HepG2 (cell line): Measurements from ENCODE around the gene CDK5RAP2.

ENCODE experiments used
- ADNP ChIP-seq: sonication (generic); formaldehyde crosslinking; IDR thresholded peaks from 2 replicates; pipeline ENCODE4 v1.4.0; 2020; ENCODE audit warnings: missing genetic modification reagents
- GTF2F1 ChIP-seq: fragments of 150-350 bp; IDR thresholded peaks from 2 replicates; pipeline ENCODE4 v1.6.1; 2014; ENCODE audit warnings: low read length
- KLF15 ChIP-seq: sonication (generic); formaldehyde crosslinking; IDR thresholded peaks from 2 replicates; pipeline ENCODE4 v1.8.1; 2023; ENCODE audit warnings: borderline replicate concordance, mild to moderate bottlenecking, inconsistent platforms, missing genetic modification reagents, mixed read lengths
- MTF2 ChIP-seq: sonication (generic); formaldehyde crosslinking; IDR thresholded peaks from 2 replicates; pipeline ENCODE4 v1.5.0; 2020; ENCODE audit warnings: missing genetic modification reagents, borderline replicate concordance
- NONO ChIP-seq, 2 experiments: fragments of 450-650 bp in 1 of 2; sonication (generic) in 1 of 2; formaldehyde crosslinking in 1 of 2; IDR thresholded peaks in 1 of 2; conservative IDR thresholded peaks in 1 of 2; 2 replicates each; pipeline versions ENCODE4 v1.6.1 to v1.8.0; 2017 to 2022; ENCODE audit warnings: mild to moderate bottlenecking in 1 of 2, missing genetic modification reagents in 1 of 2, moderate library complexity in 1 of 2
- NR0B2 ChIP-seq: sonication (generic); formaldehyde crosslinking; IDR thresholded peaks from 2 replicates; pipeline ENCODE4 v1.4.0; 2020; ENCODE audit warnings: mild to moderate bottlenecking, missing genetic modification reagents
- PRDM4 ChIP-seq: sonication (generic); formaldehyde crosslinking; IDR thresholded peaks from 2 replicates; pipeline ENCODE4 v1.9.0; 2021; ENCODE audit warnings: missing genetic modification reagents, borderline replicate concordance
- SKI ChIP-seq: fragments of 450-650 bp; IDR thresholded peaks from one replicate; pipeline ENCODE4 v1.6.1; 2018; ENCODE audit warnings: mild to moderate bottlenecking; ENCODE audit not compliant: partially characterized antibody
- SMAD1 ChIP-seq: sonication (generic); formaldehyde crosslinking; IDR thresholded peaks from 2 replicates; pipeline ENCODE4 v1.4.0; 2020; ENCODE audit warnings: missing genetic modification reagents, low read depth, mild to moderate bottlenecking, borderline replicate concordance
- UBTF ChIP-seq: sonication (generic); formaldehyde crosslinking; IDR thresholded peaks from 2 replicates; pipeline ENCODE4 v1.4.0; 2020; ENCODE audit warnings: mild to moderate bottlenecking, missing genetic modification reagents
- ZNF589 ChIP-seq: sonication (generic); formaldehyde crosslinking; conservative IDR thresholded peaks from 2 replicates; pipeline ENCODE4 v1.8.0; 2022; ENCODE audit warnings: mild to moderate bottlenecking, moderate library complexity, missing genetic modification reagents

GRCh38 chr9:120439926-120440325 is 140.0 kb downstream of the CDK5RAP2 start:
- TF ChIP-seq NR0B2 (CRISPR knock-in tag) (no peak), NONO (IDR thresholded peaks at IDR 0.05) (no peak), NONO (CRISPR knock-in tag; conservative IDR thresholded peaks at IDR 0.05) (no peak), KLF15 (no peak), SKI (no peak), ADNP (CRISPR knock-in tag) (no peak), SMAD1 (no peak), ZNF589 (CRISPR knock-in tag) (no peak), MTF2 (CRISPR knock-in tag) (no peak), UBTF (CRISPR knock-in tag) (no peak), PRDM4 (CRISPR knock-in tag) (no peak), GTF2F1 (no peak)
